DOHH2 (cell line): Measurements from ENCODE around the gene CYB5B.

ENCODE experiments used
- H3F3A ChIP-seq: fragments of 200-600 bp; sonication (generic), shearing (Covaris generic); 2 replicates; pipeline ENCODE4 v1.6.0; 2016; ENCODE audit warnings: antibody characterized with exemption, mild to moderate bottlenecking; ENCODE audit not compliant: control insufficient read depth, insufficient read depth
- H3K27ac ChIP-seq: fragments of 200-600 bp; sonication (generic); 2 replicates; pipeline ENCODE4 v1.5.1; 2014; ENCODE audit warnings: low read depth, mild to moderate bottlenecking, low read length, moderate library complexity
- H3K27me3 ChIP-seq: fragments of 200-600 bp; sonication (generic); 2 replicates; pipeline ENCODE4 v1.6.1; 2014; ENCODE audit warnings: mild to moderate bottlenecking, low read length, mixed read lengths; ENCODE audit not compliant: control insufficient read depth
- H3K36me3 ChIP-seq: fragments of 200-600 bp; sonication (generic); 2 replicates; pipeline ENCODE4 v1.6.1; 2014; ENCODE audit warnings: mild to moderate bottlenecking, low read length, moderate library complexity, mixed read lengths; ENCODE audit not compliant: control insufficient read depth
- H3K4me1 ChIP-seq: fragments of 200-600 bp; sonication (generic); 2 replicates; pipeline ENCODE4 v1.6.1; 2014; ENCODE audit warnings: mild to moderate bottlenecking, low read length, mixed read lengths; ENCODE audit not compliant: control insufficient read depth
- H3K4me2 ChIP-seq: fragments of 200-600 bp; sonication (generic); 2 replicates; pipeline ENCODE4 v1.6.0; 2014; ENCODE audit warnings: mild to moderate bottlenecking, low read length, moderate library complexity
- H3K4me3 ChIP-seq: fragments of 200-600 bp; sonication (generic); 2 replicates; pipeline ENCODE4 v1.5.1; 2014; ENCODE audit warnings: mild to moderate bottlenecking, low read length, mixed read lengths
- H3K79me2 ChIP-seq: fragments of 200-600 bp; sonication (generic); 2 replicates; pipeline ENCODE4 v1.6.1; 2014; ENCODE audit warnings: mild to moderate bottlenecking, low read length, mixed read lengths; ENCODE audit not compliant: control insufficient read depth
- H3K9me2 ChIP-seq: fragments of 200-600 bp; sonication (generic); replicated peaks from 2 replicates; pipeline ENCODE4 v1.6.1; 2014; ENCODE audit warnings: mild to moderate bottlenecking, low read length, mixed read lengths; ENCODE audit not compliant: control insufficient read depth
- H3K9me3 ChIP-seq: fragments of 200-600 bp; sonication (generic); 2 replicates; pipeline ENCODE4 v1.6.1; 2014; ENCODE audit warnings: antibody characterized with exemption, low read length, mixed read lengths; ENCODE audit not compliant: control insufficient read depth, insufficient read depth
- H4K20me1 ChIP-seq: fragments of 200-600 bp; sonication (generic); 2 replicates; pipeline ENCODE4 v1.6.0; 2014; ENCODE audit warnings: low read depth, mild to moderate bottlenecking, antibody characterized with exemption, low read length, moderate library complexity; ENCODE audit not compliant: control insufficient read depth, insufficient read depth
- CTCF ChIP-seq: fragments of 200-600 bp; sonication (generic); IDR thresholded peaks from one replicate; pipeline ENCODE4 v1.5.1; 2014; ENCODE audit warnings: antibody characterized with exemption, mild to moderate bottlenecking, low read depth, low read length; ENCODE audit not compliant: poor library complexity, severe bottlenecking
- EZH2phosphoT487 ChIP-seq: fragments of 200-600 bp; sonication (generic); IDR thresholded peaks from 2 replicates; pipeline ENCODE4 v1.6.1; 2017; ENCODE audit warnings: borderline replicate concordance, mild to moderate bottlenecking, antibody characterized with exemption, low read length, moderate library complexity, mixed read lengths

The CYB5B gene

GRCh38 chr16:69476920-69477443 lies 52.6 kb downstream of the CYB5B start:
- Histone ChIP-seq H3K4me2 (no peak overlapping the region), H4K20me1 (no peaks in the 10 kb centered on the region), H3K79me2 (no peaks in the 10 kb centered on the region), H3K27me3 (no peaks in the 10 kb centered on the region), H3F3A (no peaks in the 10 kb centered on the region), H3K36me3 (no peaks in the 10 kb centered on the region), H3K27ac (no peak overlapping the region), H3K4me1 (no peaks in the 10 kb centered on the region), H3K9me3 (no peaks in the 10 kb centered on the region), H3K4me3 (no peak overlapping the region), H3K9me2 (no peaks in the 10 kb centered on the region)
- no peak for TF ChIP-seq CTCF
- no peak for TF ChIP-seq EZH2phosphoT487

DNA sequence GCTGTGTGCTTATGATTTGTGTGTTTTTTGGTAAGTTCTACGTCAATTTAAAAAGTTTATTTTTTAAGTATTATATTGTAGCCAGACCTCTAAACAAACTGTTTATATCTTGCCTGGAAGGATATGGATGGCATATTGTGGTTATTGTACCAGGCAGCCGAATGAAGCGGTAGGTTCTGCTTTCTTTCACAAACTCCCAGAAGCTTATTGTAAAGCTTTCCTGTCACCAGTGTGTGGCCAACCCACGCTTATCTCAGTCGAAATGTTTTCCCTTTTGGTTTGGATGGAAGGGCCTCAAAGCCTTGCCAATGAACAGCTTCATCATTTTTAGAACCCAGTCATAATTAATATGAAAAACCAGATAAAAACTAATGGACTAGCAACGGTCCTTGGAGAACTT lies 53.1 kb downstream of the CYB5B start:
- TF ChIP-seq EZH2phosphoT487 (no peak), CTCF (no peak)
- Histone ChIP-seq H3K4me2 (no peak overlapping the region), H3K79me2 (no peaks in the 10 kb centered on the region), H3K4me1 (no peaks in the 10 kb centered on the region), H3K36me3 (no peaks in the 10 kb centered on the region), H3K9me2 (no peaks in the 10 kb centered on the region), H3K9me3 (no peaks in the 10 kb centered on the region), H3F3A (no peaks in the 10 kb centered on the region), H3K27me3 (no peaks in the 10 kb centered on the region), H3K4me3 (no peak overlapping the region), H3K27ac (no peak overlapping the region), H4K20me1 (no peaks in the 10 kb centered on the region)

DNA sequence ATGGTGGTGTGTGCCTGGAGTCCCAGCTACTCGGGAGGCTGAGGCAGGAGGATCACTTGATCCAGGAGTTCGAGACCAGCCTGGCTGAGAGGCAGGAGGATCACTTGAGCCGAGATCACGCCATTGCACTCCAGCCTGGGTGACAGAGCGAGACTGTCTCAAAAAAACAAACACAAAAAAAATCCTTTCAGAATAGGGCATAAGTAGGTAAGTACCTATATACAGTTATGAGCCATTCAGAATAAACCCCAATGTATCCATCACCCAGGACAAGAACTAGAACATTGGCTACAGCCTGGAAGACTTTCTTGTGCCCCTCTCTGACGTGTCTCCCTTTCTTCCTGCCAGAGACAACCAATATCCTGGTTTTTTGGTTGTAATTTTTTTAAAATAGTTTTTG lies 54.3 kb downstream of the CYB5B start:
- Histone ChIP-seq H3K9me3 (no peaks in the 10 kb centered on the region), H3K4me2 (no peak overlapping the region), H3K27me3 (no peaks in the 10 kb centered on the region), H3K36me3 (no peaks in the 10 kb centered on the region), H3K27ac (no peak overlapping the region), H3K4me3 (no peak overlapping the region), H3F3A (no peaks in the 10 kb centered on the region), H3K79me2 (no peaks in the 10 kb centered on the region), H3K4me1 (no peaks in the 10 kb centered on the region), H3K9me2 (no peaks in the 10 kb centered on the region), H4K20me1 (no peaks in the 10 kb centered on the region)
- no peak for TF ChIP-seq CTCF
- TF ChIP-seq EZH2phosphoT487: no peak

- Histone ChIP-seq H3K4me3 (no peak overlapping the region), H3K9me2 (no peaks in the 10 kb centered on the region), H3F3A (no peaks in the 10 kb centered on the region), H3K4me1 (no peaks in the 10 kb centered on the region), H3K9me3 (no peaks in the 10 kb centered on the region), H3K27ac (no peak overlapping the region), H4K20me1 (no peaks in the 10 kb centered on the region), H3K79me2 (no peaks in the 10 kb centered on the region), H3K36me3 (no peaks in the 10 kb centered on the region), H3K27me3 (no peaks in the 10 kb centered on the region), H3K4me2 (no peak overlapping the region)
- TF ChIP-seq CTCF: no peak
Observed at GRCh38 chr16:69479775-69480174, 55.4 kb downstream of the CYB5B start.
